Ishikawa (cell line): ENCODE measurements around the gene USP32.

Experiments
- RAD21 ChIP-seq: IDR thresholded peaks from 2 replicates; pipeline ENCODE4 v1.6.1; 2012; ENCODE audit warnings: low read depth
- TAF1 ChIP-seq: IDR thresholded peaks from 2 replicates; pipeline ENCODE4 v1.6.1; 2012; ENCODE audit warnings: low read depth, mild to moderate bottlenecking

DNA sequence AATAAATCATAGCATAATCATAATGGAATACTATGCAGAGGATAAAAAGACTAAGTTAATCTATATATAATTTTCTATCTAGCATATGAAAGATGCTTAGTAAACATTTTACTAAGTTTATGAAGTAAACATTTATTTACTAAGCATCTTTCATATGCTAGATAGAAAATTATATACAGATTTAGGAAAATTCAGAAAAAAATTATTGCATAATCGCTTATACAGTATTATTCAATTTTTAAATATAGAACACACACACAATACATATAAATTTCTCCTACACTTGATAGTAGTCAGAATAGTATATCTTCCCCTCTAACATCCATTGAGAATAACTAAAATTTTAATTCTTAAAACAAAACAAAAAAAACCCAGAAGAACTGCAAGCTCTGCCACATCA, 131.4 kb downstream of the USP32 start:
- TF ChIP-seq RAD21 = no peak
- TF ChIP-seq TAF1 = no peak
